Natural killer cell (primary cell): ENCODE data around the gene ADCY2. TPM values are rescaled to one million over a fixed set of nuclear protein-coding genes. Genes with fewer than 3 reads are reported as not detected.

Experiments used
- ATAC-seq, 3 donors: fragments of 150-1000 bp in 2 of 3; fragments of 200-7000 bp in 1 of 3; cut with Tn5 transposase; 1 replicate in 1 of 3; 2 replicates in 2 of 3; pipeline ENCODE4 v1.10.0; 2021; ENCODE audit warnings: mild to moderate bottlenecking in 2 of 3, moderate library complexity in 2 of 3
- DNase-seq, 2 donors: peaks; one replicate each; pipeline versions ENCODE4 v3.0.0 to v3.0.0-alpha.2; 2013 to 2021; ENCODE audit warnings: mixed read lengths in 1 of 2
- H3K27ac ChIP-seq: one replicate; pipeline ENCODE4 v1.5.1; 2013; ENCODE audit warnings: mild to moderate bottlenecking, low read length
- H3K27me3 ChIP-seq: one replicate; pipeline ENCODE4 v1.6.1; 2013; ENCODE audit warnings: low read length; ENCODE audit not compliant: control insufficient read depth, insufficient read depth
- H3K36me3 ChIP-seq: one replicate; pipeline ENCODE4 v1.6.1; 2013; ENCODE audit warnings: low read length; ENCODE audit not compliant: control insufficient read depth, insufficient read depth
- H3K4me1 ChIP-seq: one replicate; pipeline ENCODE4 v1.6.1; 2013; ENCODE audit warnings: low read length; ENCODE audit not compliant: control insufficient read depth, insufficient read depth
- H3K4me3 ChIP-seq: one replicate; pipeline ENCODE4 v1.5.1; 2013; ENCODE audit warnings: low read length
- H3K9me3 ChIP-seq: one replicate; pipeline ENCODE4 v1.6.1; 2013; ENCODE audit warnings: low read length; ENCODE audit not compliant: control insufficient read depth, insufficient read depth
- H3K27ac Mint-ChIP-seq, 2 donors: one replicate each; pipeline ENCODE4 v1.8.0; 2022; ENCODE audit warnings: mild to moderate bottlenecking in 2 of 2, mixed read lengths in 2 of 2, moderate library complexity in 1 of 2
- H3K27me3 Mint-ChIP-seq, 2 donors: one replicate each; pipeline ENCODE4 v1.8.0; 2022; ENCODE audit warnings: low read depth in 2 of 2, mixed read lengths in 2 of 2
- H3K36me3 Mint-ChIP-seq: one replicate; pipeline ENCODE4 v1.8.0; 2022; ENCODE audit warnings: mixed read lengths
- H3K4me1 Mint-ChIP-seq, 2 donors: one replicate each; pipeline ENCODE4 v1.8.0; 2022; ENCODE audit warnings: mixed read lengths in 2 of 2
- H3K4me3 Mint-ChIP-seq: one replicate; pipeline ENCODE4 v1.8.0; 2022; ENCODE audit warnings: mild to moderate bottlenecking, moderate library complexity, mixed read lengths
- H3K9me3 Mint-ChIP-seq, 2 donors: one replicate each; pipeline ENCODE4 v1.8.0; 2022; ENCODE audit warnings: mixed read lengths in 2 of 2
- CTCF ChIP-seq: fragments of 200-600 bp; IDR thresholded peaks from one replicate; pipeline ENCODE4 v1.8.0; 2022; ENCODE audit warnings: antibody characterized with exemption
- WGBS: methylation state at CpG from one replicate; pipeline ENCODE4 v1.1.7; 2013; ENCODE audit warnings: missing lambda C conversion rate; ENCODE audit not compliant: insufficient coverage; 5-methylcytosine and 5-hydroxymethylcytosine counted together
- intact Hi-C: fragments of 100-400 bp; cut with micrococcal nuclease; formaldehyde crosslinking; loops from one replicate; pipeline ENCODE4 v1.14.2; 2022
- total RNA-seq, 4 donors: library from RNA; stranded (reverse); fragments of 120-200 nt in 1 of 4; gene quantifications; one replicate each; pipeline versions ENCODE4 v1.2.3 to v1.2.4, GENCODE V29; 2013 to 2022

ADCY2 gene
- total RNA-seq, 3 donors from 2014 or later (not counting 1 experiment from before 2014, with no cell fraction given): not detected

- no peak for TF ChIP-seq CTCF
- Histone ChIP-seq H3K27me3 (no peaks in the 10 kb centered on the region), H3K4me3 (no peak overlapping the region), H3K27ac (no peak overlapping the region), H3K36me3 (no peaks in the 10 kb centered on the region), H3K4me1 (no peaks in the 10 kb centered on the region), H3K9me3 (no peaks in the 10 kb centered on the region)
- DNase-seq (no peak), ATAC-seq (no peak)
- Mint-ChIP-seq H3K4me1 (no peaks in the 10 kb centered on the region), H3K27me3 (peaks cover 6 to 7% of the 10 kb centered on the region in 2 donors), H3K36me3 (no peaks in the 10 kb centered on the region), H3K4me3 (no peak overlapping the region), H3K9me3 (no peaks in the 10 kb centered on the region), H3K27ac (no peak overlapping the region)
- WGBS: 93% methylated on average over 5 of the region's 5 CpGs
- intact Hi-C loops: no loop called here
Measured at GRCh38 chr5:7751874-7752273, 355.9 kb downstream of the ADCY2 start.

- intact Hi-C loops: no loop called here
- no peaks in the 10 kb centered on the region for H3K36me3 ChIP-seq
- no peaks in the 10 kb centered on the region for H3K9me3 Mint-ChIP-seq
- no peaks in the 10 kb centered on the region for H3K36me3 Mint-ChIP-seq
- ATAC-seq: no peak
- H3K27me3 Mint-ChIP-seq: peaks cover 6 to 7% of the 10 kb centered on the region in 2 donors
- H3K4me3 ChIP-seq: no peak overlapping the region
- no peak overlapping the region for H3K4me3 Mint-ChIP-seq
- no peaks in the 10 kb centered on the region for H3K27me3 ChIP-seq
- H3K27ac Mint-ChIP-seq: no peak overlapping the region
- H3K9me3 ChIP-seq: no peaks in the 10 kb centered on the region
- no peak for TF ChIP-seq CTCF
- no peak for DNase-seq
- no peaks in the 10 kb centered on the region for H3K4me1 ChIP-seq
- H3K27ac ChIP-seq: no peak overlapping the region
- H3K4me1 Mint-ChIP-seq: no peaks in the 10 kb centered on the region
- 24% methylated on average over 3 of the region's 3 CpGs for WGBS
Measured at GRCh38 chr5:7753181-7753580, 357.2 kb downstream of the ADCY2 start.

- no peak overlapping the region for H3K4me3 ChIP-seq
- no peaks in the 10 kb centered on the region for H3K36me3 ChIP-seq
- H3K9me3 ChIP-seq: no peaks in the 10 kb centered on the region
- intact Hi-C loops: no loop called here
- no peaks in the 10 kb centered on the region for H3K27me3 ChIP-seq
- Mint-ChIP-seq H3K27ac (no peak overlapping the region), H3K4me1 (no peaks in the 10 kb centered on the region), H3K9me3 (no peaks in the 10 kb centered on the region), H3K36me3 (no peaks in the 10 kb centered on the region), H3K27me3 (peaks cover 6 to 7% of the 10 kb centered on the region in 2 donors), H3K4me3 (no peak overlapping the region)
- WGBS: 94% methylated on average over 1 of the region's 1 CpG
- H3K27ac ChIP-seq: no peak overlapping the region
- no peaks in the 10 kb centered on the region for H3K4me1 ChIP-seq
- DNase-seq: no peak
- ATAC-seq: no peak
- TF ChIP-seq CTCF: no peak
Measured at GRCh38 chr5:7753596-7753995, 357.7 kb downstream of the ADCY2 start.

- H3K4me1 ChIP-seq: no peaks in the 10 kb centered on the region
- Mint-ChIP-seq H3K9me3 (no peaks in the 10 kb centered on the region), H3K4me3 (no peak overlapping the region), H3K27me3 (peaks cover 6 to 7% of the 10 kb centered on the region in 2 donors), H3K27ac (no peak overlapping the region), H3K36me3 (no peaks in the 10 kb centered on the region), H3K4me1 (no peaks in the 10 kb centered on the region)
- no peak overlapping the region for H3K27ac ChIP-seq
- DNase-seq: no peak
- intact Hi-C loops: no loop called here
- 100% methylated on average over 2 of the region's 6 CpGs for WGBS
- no peaks in the 10 kb centered on the region for H3K27me3 ChIP-seq
- TF ChIP-seq CTCF: no peak
- no peak for ATAC-seq
- no peaks in the 10 kb centered on the region for H3K9me3 ChIP-seq
- no peaks in the 10 kb centered on the region for H3K36me3 ChIP-seq
- H3K4me3 ChIP-seq: no peak overlapping the region
Measured at GRCh38 chr5:7754490-7754889, 358.6 kb downstream of the ADCY2 start.
